GM12878 (cell line): ENCODE data around the gene ALOX12. TPM values are rescaled to one million over a fixed set of nuclear protein-coding genes. Genes with fewer than 3 reads are reported as not detected.

Experiments used
- ATF7 ChIP-seq: fragments of 450-650 bp; IDR thresholded peaks from 2 replicates; pipeline ENCODE4 v1.6.1; 2016; ENCODE audit warnings: low read depth, mild to moderate bottlenecking
- BMI1 ChIP-seq: fragments of 450-650 bp; IDR thresholded peaks from 2 replicates; pipeline ENCODE4 v1.6.1; 2016; ENCODE audit warnings: mild to moderate bottlenecking, moderate library complexity, borderline replicate concordance
- CBFB ChIP-seq: IDR thresholded peaks from 2 replicates; pipeline ENCODE4 v1.6.1; 2016; ENCODE audit warnings: antibody characterized with exemption, low read depth
- ETV6 ChIP-seq, 2 experiments: fragments of 450-650 bp in 1 of 2; IDR thresholded peaks in 1 of 2; conservative IDR thresholded peaks in 1 of 2; 2 replicates each; pipeline ENCODE4 v1.6.1; 2014; ENCODE audit warnings: antibody characterized with exemption in 1 of 2, borderline replicate concordance in 1 of 2, low read depth in 1 of 2, mild to moderate bottlenecking in 1 of 2, moderate library complexity in 1 of 2
- GABPA ChIP-seq: IDR thresholded peaks from 2 replicates; pipeline ENCODE4 v1.6.1; 2014; ENCODE audit warnings: antibody characterized with exemption, low read depth, mild to moderate bottlenecking, inconsistent platforms
- JUNB ChIP-seq: IDR thresholded peaks from 2 replicates; pipeline ENCODE4 v1.6.1; 2016; ENCODE audit warnings: antibody characterized with exemption, mild to moderate bottlenecking
- JUND ChIP-seq: IDR thresholded peaks from 2 replicates; pipeline ENCODE4 v1.6.1; 2012; ENCODE audit warnings: low read depth, mild to moderate bottlenecking, low read length, improper control_type of control experiment, moderate library complexity
- NFIC ChIP-seq: IDR thresholded peaks from 2 replicates; pipeline ENCODE4 v1.6.1; 2012; ENCODE audit warnings: low read depth, mild to moderate bottlenecking, inconsistent platforms, low read length, moderate library complexity
- SIX5 ChIP-seq: IDR thresholded peaks from 2 replicates; pipeline ENCODE4 v1.6.1; 2011; ENCODE audit warnings: mild to moderate bottlenecking, low read depth, low read length, moderate library complexity; ENCODE audit not compliant: severe bottlenecking
- SUPT20H ChIP-seq: IDR thresholded peaks from 2 replicates; pipeline ENCODE4 v1.6.1; 2011; ENCODE audit warnings: low read depth, mild to moderate bottlenecking, low read length, moderate library complexity, borderline replicate concordance; ENCODE audit not compliant: control insufficient read depth
- TAF1 ChIP-seq: IDR thresholded peaks from 2 replicates; pipeline ENCODE4 v1.6.1; 2011; ENCODE audit warnings: mild to moderate bottlenecking, low read depth, low read length, borderline replicate concordance
- TCF12 ChIP-seq: IDR thresholded peaks from 2 replicates; pipeline ENCODE4 v1.6.1; 2011; ENCODE audit warnings: low read depth, mild to moderate bottlenecking, low read length
- ZNF24 ChIP-seq: fragments of 450-650 bp; IDR thresholded peaks from 2 replicates; pipeline ENCODE4 v1.6.1; 2017; ENCODE audit warnings: antibody characterized with exemption, mild to moderate bottlenecking
- ZSCAN29 ChIP-seq: fragments of 450-650 bp; IDR thresholded peaks from 2 replicates; pipeline ENCODE4 v1.6.1; 2017; ENCODE audit warnings: mild to moderate bottlenecking, moderate library complexity
- polyA plus RNA-seq, 11 experiments: library from polyadenylated mRNA; depleted of rRNA in 4 of 11; unstranded in 6 of 11; stranded (reverse) in 5 of 11; fragments of >200 nt; fragmentation: Nextera tagmentation in 4 of 11; fragmentation: Illumina TruSeq in 1 of 11; extraction: Ambion mirVana in 4 of 11; extraction: Trizol in 1 of 11; gene quantifications; 1 replicate in 1 of 11; 2 replicates in 10 of 11; pipeline versions ENCODE4 v1.2.1 to v1.2.3, GENCODE V29; 2011 to 2016; ENCODE audit warnings: inconsistent platforms in 2 of 11, missing spikeins in 2 of 11, low read depth in 1 of 11
- total RNA-seq, 4 experiments: library from RNA; depleted of rRNA in 3 of 4; stranded (reverse); fragments of >200 nt in 3 of 4; fragmentation: Illumina TruSeq in 1 of 4; extraction: Trizol in 1 of 4; gene quantifications; 2 replicates each; pipeline versions ENCODE4 v1.2.1 to v1.2.3, GENCODE V29; 2013 to 2021
- TF ChIP-seq, protein P1 (sequence below): fragments of 150-350 bp; IDR thresholded peaks from 2 replicates; pipeline ENCODE4 v1.6.1; 2014; ENCODE audit warnings: mild to moderate bottlenecking, low read depth, low read length
- TF ChIP-seq, protein P2 (sequence below): IDR thresholded peaks from 2 replicates; pipeline ENCODE4 v1.6.1; 2011; ENCODE audit warnings: mild to moderate bottlenecking, low read depth, low read length, moderate library complexity; ENCODE audit not compliant: insufficient replicate concordance
- TF ChIP-seq, protein P3 (sequence below): IDR thresholded peaks from 2 replicates; pipeline ENCODE4 v1.6.1; 2011; ENCODE audit warnings: borderline replicate concordance, low read depth, mild to moderate bottlenecking, moderate library complexity, mixed read lengths, low read length; ENCODE audit not compliant: insufficient read depth; ENCODE audit errors: extremely low read length

ALOX12 gene
- total and polyA plus RNA-seq, 10 of the 15 experiments (the other 5 are each of a cell fraction or from before 2014, with no cell fraction given): 0.23 to 0.82 (median 0.58) TPM; not detected in 6

DNA sequence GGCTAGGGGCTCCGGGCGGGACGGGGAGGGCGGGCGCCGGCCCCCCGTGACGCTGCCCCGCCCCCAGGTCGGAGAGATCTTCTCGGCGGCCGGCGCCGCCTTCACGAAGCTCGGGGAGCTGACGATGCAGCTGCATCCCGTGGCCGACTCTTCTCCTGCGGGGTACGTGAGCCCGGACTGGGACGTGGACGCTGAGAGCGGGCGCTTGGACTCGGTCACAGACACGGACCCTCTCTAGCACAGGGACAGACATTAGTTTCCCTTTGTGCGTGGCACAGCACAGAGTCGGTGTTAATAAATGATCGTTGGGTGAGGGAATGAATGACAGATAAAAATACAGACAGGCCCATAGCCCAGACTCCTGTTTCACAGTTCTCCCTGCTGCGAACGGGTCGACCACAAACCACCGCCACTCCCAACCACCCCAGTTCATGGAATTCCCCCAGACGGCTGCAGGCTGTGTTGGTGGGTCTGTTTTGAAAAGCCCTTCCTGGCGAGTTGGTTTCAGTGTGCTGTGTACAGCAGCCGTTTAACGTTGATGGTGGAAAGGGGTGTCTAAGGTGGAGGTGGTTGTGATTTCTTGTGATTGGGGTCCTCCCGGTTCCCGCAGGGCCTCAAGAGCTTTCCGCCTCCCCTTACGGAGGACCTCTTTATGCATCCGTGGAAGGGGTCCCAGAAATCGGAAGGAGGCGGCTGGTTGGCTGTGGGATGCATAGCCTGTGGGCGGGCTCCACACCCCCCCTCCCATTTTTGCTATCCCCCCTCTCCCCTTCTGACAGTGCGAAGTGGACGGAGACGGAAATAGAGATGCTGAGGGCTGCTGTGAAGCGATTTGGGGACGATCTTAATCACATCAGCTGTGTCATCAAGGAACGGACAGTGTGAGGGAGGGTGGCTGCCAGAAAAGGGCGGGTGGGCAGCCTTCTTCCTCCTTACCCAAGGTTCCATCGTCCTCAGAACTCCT is 19.4 kb downstream of the ALOX12 start (continued):
- TF ChIP-seq SIX5 (no peak), JUNB (no peak), TAF1 (peak; percentile 85), BMI1 (no peak), ATF7 (no peak), JUND (no peak), ZNF24 (peak; percentile 74), ZSCAN29 (no peak), NFIC (0 out of 2 replicates have a peak, but pooled peaks have one; percentile 25), TCF12 (peak; percentile 3; the same call in 1 of the 2 replicates), GABPA (no peak), SUPT20H (no peak), ETV6 (conservative IDR thresholded peaks at IDR 0.05 in 1 of 2, IDR thresholded peaks at IDR 0.05 in 1 of 2; ENCODE audit: borderline replicate concordance in 1 of 2, low read depth in 1 of 2) (no peak), CBFB (peak; percentile 84)
- TF ChIP-seq, protein P1, sequence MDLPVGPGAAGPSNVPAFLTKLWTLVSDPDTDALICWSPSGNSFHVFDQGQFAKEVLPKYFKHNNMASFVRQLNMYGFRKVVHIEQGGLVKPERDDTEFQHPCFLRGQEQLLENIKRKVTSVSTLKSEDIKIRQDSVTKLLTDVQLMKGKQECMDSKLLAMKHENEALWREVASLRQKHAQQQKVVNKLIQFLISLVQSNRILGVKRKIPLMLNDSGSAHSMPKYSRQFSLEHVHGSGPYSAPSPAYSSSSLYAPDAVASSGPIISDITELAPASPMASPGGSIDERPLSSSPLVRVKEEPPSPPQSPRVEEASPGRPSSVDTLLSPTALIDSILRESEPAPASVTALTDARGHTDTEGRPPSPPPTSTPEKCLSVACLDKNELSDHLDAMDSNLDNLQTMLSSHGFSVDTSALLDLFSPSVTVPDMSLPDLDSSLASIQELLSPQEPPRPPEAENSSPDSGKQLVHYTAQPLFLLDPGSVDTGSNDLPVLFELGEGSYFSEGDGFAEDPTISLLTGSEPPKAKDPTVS: no peak
- TF ChIP-seq, protein P2, sequence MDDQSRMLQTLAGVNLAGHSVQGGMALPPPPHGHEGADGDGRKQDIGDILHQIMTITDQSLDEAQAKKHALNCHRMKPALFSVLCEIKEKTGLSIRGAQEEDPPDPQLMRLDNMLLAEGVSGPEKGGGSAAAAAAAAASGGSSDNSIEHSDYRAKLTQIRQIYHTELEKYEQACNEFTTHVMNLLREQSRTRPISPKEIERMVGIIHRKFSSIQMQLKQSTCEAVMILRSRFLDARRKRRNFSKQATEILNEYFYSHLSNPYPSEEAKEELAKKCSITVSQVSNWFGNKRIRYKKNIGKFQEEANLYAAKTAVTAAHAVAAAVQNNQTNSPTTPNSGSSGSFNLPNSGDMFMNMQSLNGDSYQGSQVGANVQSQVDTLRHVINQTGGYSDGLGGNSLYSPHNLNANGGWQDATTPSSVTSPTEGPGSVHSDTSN: no peak
- TF ChIP-seq, protein P3, sequence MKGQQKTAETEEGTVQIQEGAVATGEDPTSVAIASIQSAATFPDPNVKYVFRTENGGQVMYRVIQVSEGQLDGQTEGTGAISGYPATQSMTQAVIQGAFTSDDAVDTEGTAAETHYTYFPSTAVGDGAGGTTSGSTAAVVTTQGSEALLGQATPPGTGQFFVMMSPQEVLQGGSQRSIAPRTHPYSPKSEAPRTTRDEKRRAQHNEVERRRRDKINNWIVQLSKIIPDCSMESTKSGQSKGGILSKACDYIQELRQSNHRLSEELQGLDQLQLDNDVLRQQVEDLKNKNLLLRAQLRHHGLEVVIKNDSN: peak; percentile 52
- TF ChIP-seq, all 136 proteins: peak for 40
